H9 (cell line): ENCODE data around the gene ZGLP1. TPM values are rescaled to one million over a fixed set of nuclear protein-coding genes. Genes with fewer than 3 reads are reported as not detected.

ENCODE experiments used
- DNase-seq: peaks from one replicate; pipeline ENCODE4 v3.0.0-alpha.2; 2017
- H2AFZ ChIP-seq: one replicate; pipeline ENCODE4 v1.6.1; 2013; ENCODE audit warnings: mild to moderate bottlenecking, low read length, control low read depth, moderate library complexity
- H2AK5ac ChIP-seq: 2 replicates; pipeline ENCODE4 v1.6.1; 2013; ENCODE audit warnings: low read length, control low read depth, mixed read lengths; ENCODE audit not compliant: insufficient read length
- H2BK120ac ChIP-seq: one replicate; pipeline ENCODE4 v1.6.1; 2013; ENCODE audit warnings: low read depth, mild to moderate bottlenecking, low read length, control low read depth, inconsistent platforms; ENCODE audit not compliant: poor library complexity, severe bottlenecking
- H2BK12ac ChIP-seq: 2 replicates; pipeline ENCODE4 v1.6.1; 2013; ENCODE audit warnings: low read length, control low read depth, mixed read lengths, low read depth; ENCODE audit not compliant: insufficient read length
- H2BK15ac ChIP-seq: 2 replicates; pipeline ENCODE4 v1.6.1; 2013; ENCODE audit warnings: low read depth, low read length, control low read depth
- H2BK20ac ChIP-seq: one replicate; pipeline ENCODE4 v1.6.1; 2013; ENCODE audit warnings: low read depth, mild to moderate bottlenecking, low read length, control low read depth, inconsistent platforms; ENCODE audit not compliant: poor library complexity, severe bottlenecking
- H2BK5ac ChIP-seq: 2 replicates; pipeline ENCODE4 v1.6.1; 2013; ENCODE audit warnings: low read length, control low read depth, mixed read lengths; ENCODE audit not compliant: insufficient read length
- H3K14ac ChIP-seq: 2 replicates; pipeline ENCODE4 v1.6.1; 2013; ENCODE audit warnings: low read length, control low read depth; ENCODE audit not compliant: insufficient read depth
- H3K18ac ChIP-seq: 2 replicates; pipeline ENCODE4 v1.6.1; 2013; ENCODE audit warnings: low read depth, mild to moderate bottlenecking, mixed read lengths, low read length, control low read depth; ENCODE audit not compliant: insufficient read length
- H3K23ac ChIP-seq: 2 replicates; pipeline ENCODE4 v1.6.1; 2013; ENCODE audit warnings: low read length, control low read depth, mixed read lengths, low read depth; ENCODE audit not compliant: insufficient read length
- H3K23me2 ChIP-seq: 2 replicates; pipeline ENCODE4 v1.6.1; 2013; ENCODE audit warnings: low read depth, mild to moderate bottlenecking, mixed read lengths, low read length, control low read depth; ENCODE audit not compliant: insufficient read length, poor library complexity, severe bottlenecking
- H3K27ac ChIP-seq: 2 replicates; pipeline ENCODE4 v1.5.1; 2013; ENCODE audit warnings: low read length, control low read depth, mixed read lengths, low read depth; ENCODE audit not compliant: insufficient read length
- H3K27me3 ChIP-seq: 2 replicates; pipeline ENCODE4 v1.6.1; 2013; ENCODE audit warnings: low read length, control low read depth, inconsistent platforms; ENCODE audit not compliant: insufficient read depth
- H3K4ac ChIP-seq: 2 replicates; pipeline ENCODE4 v1.6.1; 2013; ENCODE audit warnings: low read depth, mild to moderate bottlenecking, control low read depth, inconsistent platforms, low read length, moderate library complexity
- H3K4me1 ChIP-seq: 2 replicates; pipeline ENCODE4 v1.6.1; 2013; ENCODE audit warnings: low read length, control low read depth, inconsistent platforms; ENCODE audit not compliant: insufficient read depth
- H3K4me2 ChIP-seq: 2 replicates; pipeline ENCODE4 v1.6.1; 2013; ENCODE audit warnings: low read length, control low read depth, mixed read lengths; ENCODE audit not compliant: insufficient read length, insufficient read depth
- H3K56ac ChIP-seq: 2 replicates; pipeline ENCODE4 v1.6.1; 2013; ENCODE audit warnings: low read depth, mild to moderate bottlenecking, mixed read lengths, low read length, control low read depth; ENCODE audit not compliant: insufficient read length
- H3K79me1 ChIP-seq: 2 replicates; pipeline ENCODE4 v1.6.1; 2013; ENCODE audit warnings: low read depth, mild to moderate bottlenecking, moderate library complexity, low read length, control low read depth, inconsistent platforms; ENCODE audit not compliant: insufficient read depth, poor library complexity, severe bottlenecking
- H3K79me2 ChIP-seq: 2 replicates; pipeline ENCODE4 v1.6.1; 2013; ENCODE audit warnings: low read length, control low read depth, inconsistent platforms; ENCODE audit not compliant: insufficient read depth
- H3K9ac ChIP-seq: 2 replicates; pipeline ENCODE4 v1.6.1; 2013; ENCODE audit warnings: low read length, control low read depth, mixed read lengths; ENCODE audit not compliant: insufficient read length; ENCODE audit errors: extremely low read depth
- H3K9me3 ChIP-seq: one replicate; pipeline ENCODE4 v1.6.1; 2013; ENCODE audit warnings: low read depth, low read length, inconsistent platforms; ENCODE audit not compliant: control insufficient read depth
- H3T11ph ChIP-seq: one replicate; pipeline ENCODE4 v1.6.1; 2013; ENCODE audit warnings: mild to moderate bottlenecking, low read length, control low read depth, inconsistent platforms
- H4K20me1 ChIP-seq: one replicate; pipeline ENCODE4 v1.6.1; 2013; ENCODE audit not compliant: control insufficient read depth, insufficient read length, insufficient read depth
- H4K5ac ChIP-seq: 2 replicates; pipeline ENCODE4 v1.6.1; 2013; ENCODE audit warnings: low read depth, mild to moderate bottlenecking, mixed read lengths, low read length, control low read depth; ENCODE audit not compliant: insufficient read length
- H4K8ac ChIP-seq: replicated peaks from 2 replicates; pipeline ENCODE4 v1.6.1; 2013; ENCODE audit warnings: low read length, control low read depth, mixed read lengths, low read depth; ENCODE audit not compliant: insufficient read length
- H4K91ac ChIP-seq: 2 replicates; pipeline ENCODE4 v1.6.1; 2013; ENCODE audit warnings: low read depth, mild to moderate bottlenecking, moderate library complexity, mixed read lengths, low read length, control low read depth; ENCODE audit not compliant: insufficient read length
- H3K27ac Mint-ChIP-seq, 3 experiments: 2 replicates in 2 of 3; 3 replicates in 1 of 3; pipeline ENCODE4 v1.8.0; 2020 to 2021; ENCODE audit warnings: mixed read lengths in 3 of 3, mild to moderate bottlenecking in 1 of 3, moderate library complexity in 1 of 3
- H3K27me3 Mint-ChIP-seq: 2 replicates; pipeline ENCODE4 v1.8.0; 2021; ENCODE audit warnings: low read depth, mild to moderate bottlenecking, moderate library complexity, mixed read lengths
- H3K36me3 Mint-ChIP-seq, 3 experiments: 2 replicates in 2 of 3; 3 replicates in 1 of 3; pipeline ENCODE4 v1.8.0; 2020 to 2021; ENCODE audit warnings: low read depth in 3 of 3, mixed read lengths in 3 of 3; ENCODE audit not compliant: insufficient read depth in 1 of 3
- H3K4me1 Mint-ChIP-seq, 2 experiments: 2 replicates each; pipeline ENCODE4 v1.8.0; 2020; ENCODE audit warnings: mixed read lengths in 2 of 2
- H3K4me3 Mint-ChIP-seq, 2 experiments: 2 replicates in 1 of 2; 3 replicates in 1 of 2; pipeline ENCODE4 v1.8.0; 2020 to 2021; ENCODE audit warnings: mild to moderate bottlenecking in 2 of 2, mixed read lengths in 2 of 2, moderate library complexity in 1 of 2
- H3K9me3 Mint-ChIP-seq, 2 experiments: 2 replicates in 1 of 2; 3 replicates in 1 of 2; pipeline ENCODE4 v1.8.0; 2020; ENCODE audit warnings: mild to moderate bottlenecking in 2 of 2, mixed read lengths in 2 of 2, moderate library complexity in 1 of 2
- CTCF ChIP-seq: fragments of 200-600 bp; sonication (generic); conservative IDR thresholded peaks from 3 replicates; pipeline ENCODE4 v1.8.0; 2021; ENCODE audit warnings: antibody characterized with exemption, mild to moderate bottlenecking
- WGBS: extraction: QIAGEN DNeasy Blood & Tissue Kit; methylation state at CpG from one replicate; pipeline ENCODE4 v1.1.7; 2013; ENCODE audit warnings: missing lambda C conversion rate, low lambda C conversion rate, mixed read lengths; ENCODE audit not compliant: insufficient read length; ENCODE audit errors: extremely low coverage; 5-methylcytosine and 5-hydroxymethylcytosine counted together
- total RNA-seq: library from RNA; stranded (reverse); gene quantifications from 2 replicates; pipeline ENCODE4 v1.2.1, GENCODE V29; 2021

Gene ZGLP1
- total RNA-seq, 1 experiment from 2014 or later, result 6.9 TPM

- no peak within 1 kb of the TSS for H3K23ac ChIP-seq
- H3K4ac ChIP-seq, result no peak within 1 kb of the TSS
- peak within 1 kb of the TSS; percentile 95 to 96 for H3K4me3 Mint-ChIP-seq
- peak; percentile 97 for DNase-seq
- no peaks in the 10 kb centered on the region; the same call in 1 of the 2 replicates for H3K27me3 ChIP-seq
- no peaks in the 10 kb centered on the region; the same call in 1 of the 2 replicates for H3K27me3 Mint-ChIP-seq
- no peak within 1 kb of the TSS for H4K5ac ChIP-seq
- no peak within 1 kb of the TSS for H2BK5ac ChIP-seq
- no peak within 1 kb of the TSS for H2BK120ac ChIP-seq
- H3K4me2 ChIP-seq, result peak within 1 kb of the TSS; percentile 98
- H4K20me1 ChIP-seq, result no peaks in the 10 kb centered on the region
- H4K91ac ChIP-seq, result no peak within 1 kb of the TSS
- H3K27ac ChIP-seq, result no peak within 1 kb of the TSS
- H2BK15ac ChIP-seq, result no peak within 1 kb of the TSS
- no peak within 1 kb of the TSS for H3K56ac ChIP-seq
- TF ChIP-seq CTCF, result no peak
- peaks cover 8% of the 10 kb centered on the region; the same call in 1 of the 2 replicates for H3K79me2 ChIP-seq
- WGBS, result no CpG with 5 or more reads among the region's 82 CpGs
- H3K79me1 ChIP-seq, result peaks cover 4% of the 10 kb centered on the region
- no peak within 1 kb of the TSS for H2BK20ac ChIP-seq
- H2AK5ac ChIP-seq, result no peak within 1 kb of the TSS
- no peak within 1 kb of the TSS for H2BK12ac ChIP-seq
- H3K23me2 ChIP-seq, result peaks cover 24% of the 10 kb centered on the region
- H3K27ac Mint-ChIP-seq, result peak within 1 kb of the TSS; percentile 96 to 98 (median 97)
- H3T11ph ChIP-seq, result no peak within 1 kb of the TSS
- no peaks in the 10 kb centered on the region for H3K4me1 ChIP-seq
- H3K18ac ChIP-seq, result peak within 1 kb of the TSS; percentile 92
- H4K8ac ChIP-seq, result no peak within 1 kb of the TSS
- H3K14ac ChIP-seq, result peak within 1 kb of the TSS; percentile 89; the same call in 1 of the 2 replicates
- peaks cover 18 to 21% of the 10 kb centered on the region in 2 experiments for H3K4me1 Mint-ChIP-seq
- no peaks in the 10 kb centered on the region; a peak in 1 of 5 replicates for H3K9me3 Mint-ChIP-seq
- peak within 1 kb of the TSS; percentile 62 for H3K9ac ChIP-seq
- no peaks in the 10 kb centered on the region for H3K9me3 ChIP-seq
- no peak within 1 kb of the TSS for H2AFZ ChIP-seq
- peaks cover 12 to 33% (median 23%) of the 10 kb centered on the region in 3 experiments; a peak in 6 of 7 replicates for H3K36me3 Mint-ChIP-seq
Observed at GRCh38 chr19:10332965-10333757, 23.5 kb upstream of the ZGLP1 start, which contains the start of gene RAVER1. RAVER1 (minus strand) TSS chr19:10333529; CDS start chr19:10333507, 22 bp downstream.
